WTC11 (cell line): ENCODE measurements around the gene B3GALT5. TPM values are rescaled to one million over a fixed set of nuclear protein-coding genes. Genes with fewer than 3 reads are reported as not detected.

Experiments used
- ATAC-seq: fragments of 200-7000 bp; cut with Tn5 transposase; 2 replicates; pipeline ENCODE4 v1.10.0; 2021; ENCODE audit warnings: mild to moderate bottlenecking, moderate library complexity
- CTCF ChIA-PET: fragments of 300-600 bp; sonication (Branson Sonifier 250); formaldehyde crosslinking; loops from one replicate; lab custom pipeline; 2021; ENCODE audit warnings: antibody characterized with exemption; lab: Charles Lee
- POLR2A ChIA-PET: fragments of 350-600 bp; sonication (Branson Sonifier 250); formaldehyde crosslinking; loops from one replicate; lab custom pipeline; 2021; ENCODE audit warnings: antibody characterized with exemption; lab: Charles Lee
- DNase-seq: peaks from one replicate; pipeline ENCODE4 v3.0.0; 2021; ENCODE audit warnings: low spot score
- H3K27ac Mint-ChIP-seq: 2 replicates; pipeline ENCODE4 v1.8.0; 2021; ENCODE audit warnings: mixed read lengths
- H3K27me3 Mint-ChIP-seq: 2 replicates; pipeline ENCODE4 v1.8.0; 2021; ENCODE audit warnings: low read depth, mild to moderate bottlenecking, moderate library complexity, mixed read lengths
- H3K36me3 Mint-ChIP-seq: 2 replicates; pipeline ENCODE4 v1.8.0; 2021; ENCODE audit warnings: mixed read lengths
- H3K4me1 Mint-ChIP-seq: 2 replicates; pipeline ENCODE4 v1.8.0; 2022; ENCODE audit warnings: mixed read lengths
- H3K4me3 Mint-ChIP-seq: 2 replicates; pipeline ENCODE4 v1.8.0; 2021; ENCODE audit warnings: mild to moderate bottlenecking, moderate library complexity, mixed read lengths
- H3K9me3 Mint-ChIP-seq: 2 replicates; pipeline ENCODE4 v1.8.0; 2021; ENCODE audit warnings: mixed read lengths
- AFF4 ChIP-seq: sonication (generic); formaldehyde crosslinking; IDR thresholded peaks from 2 replicates; pipeline ENCODE4 v1.8.1; 2023; ENCODE audit warnings: mild to moderate bottlenecking, missing genetic modification reagents, borderline replicate concordance
- AR ChIP-seq: fragments of 250-450 bp; sonication (Bioruptor Pico); IDR thresholded peaks from 2 replicates; pipeline ENCODE4 v1.9.0; 2021; ENCODE audit warnings: mild to moderate bottlenecking
- ATF2 ChIP-seq: sonication (generic); formaldehyde crosslinking; IDR thresholded peaks from 2 replicates; pipeline ENCODE4 v1.8.1; 2022; ENCODE audit warnings: low read depth, missing genetic modification reagents, borderline replicate concordance
- ATF6 ChIP-seq: sonication (generic); formaldehyde crosslinking; IDR thresholded peaks from 2 replicates; pipeline ENCODE4 v1.8.1; 2023; ENCODE audit warnings: mild to moderate bottlenecking, missing genetic modification reagents
- CDX4 ChIP-seq: fragments of 250-450 bp; sonication (Bioruptor Pico); IDR thresholded peaks from 2 replicates; pipeline ENCODE4 v1.9.0; 2021; ENCODE audit warnings: moderate library complexity, mild to moderate bottlenecking, inconsistent platforms, borderline replicate concordance
- E2F1 ChIP-seq: sonication (generic); formaldehyde crosslinking; IDR thresholded peaks from 2 replicates; pipeline ENCODE4 v1.8.0; 2022; ENCODE audit warnings: mild to moderate bottlenecking, missing genetic modification reagents
- ELF4 ChIP-seq: sonication (generic); formaldehyde crosslinking; IDR thresholded peaks from 2 replicates; pipeline ENCODE4 v1.8.1; 2022; ENCODE audit warnings: low read depth, mild to moderate bottlenecking, moderate library complexity, missing genetic modification reagents
- ETV6 ChIP-seq: sonication (generic); formaldehyde crosslinking; IDR thresholded peaks from 2 replicates; pipeline ENCODE4 v1.8.1; 2022; ENCODE audit warnings: mild to moderate bottlenecking, missing genetic modification reagents
- GRHL2 ChIP-seq: fragments of 250-450 bp; sonication (Bioruptor Pico); IDR thresholded peaks from 2 replicates; pipeline ENCODE4 v1.8.0; 2022; ENCODE audit warnings: mild to moderate bottlenecking, moderate library complexity; ENCODE audit not compliant: insufficient replicate concordance, severe bottlenecking
- MYBL2 ChIP-seq: sonication (generic); formaldehyde crosslinking; IDR thresholded peaks from 2 replicates; pipeline ENCODE4 v1.8.1; 2023; ENCODE audit warnings: mild to moderate bottlenecking, moderate library complexity, missing genetic modification reagents
- NFYB ChIP-seq: sonication (generic); formaldehyde crosslinking; conservative IDR thresholded peaks from 2 replicates; pipeline ENCODE4 v1.8.0; 2022; ENCODE audit warnings: low read depth, missing genetic modification reagents
- NR3C1 ChIP-seq: sonication (generic); formaldehyde crosslinking; conservative IDR thresholded peaks from 2 replicates; pipeline ENCODE4 v1.8.1; 2023; ENCODE audit warnings: low read depth, mild to moderate bottlenecking, missing genetic modification reagents
- RORB ChIP-seq: fragments of 250-450 bp; sonication (Bioruptor Pico); IDR thresholded peaks from 2 replicates; pipeline ENCODE4 v1.9.0; 2021; ENCODE audit warnings: mild to moderate bottlenecking
- TEAD4 ChIP-seq: sonication (generic); formaldehyde crosslinking; IDR thresholded peaks from 2 replicates; pipeline ENCODE4 v1.8.0; 2022; ENCODE audit warnings: mild to moderate bottlenecking, missing genetic modification reagents
- ZNF138 ChIP-seq: sonication (generic); formaldehyde crosslinking; conservative IDR thresholded peaks from 2 replicates; pipeline ENCODE4 v1.8.1; 2022; ENCODE audit warnings: mild to moderate bottlenecking, moderate library complexity, missing genetic modification reagents
- ZNF219 ChIP-seq: sonication (generic); formaldehyde crosslinking; IDR thresholded peaks from 2 replicates; pipeline ENCODE4 v1.8.0; 2023; ENCODE audit warnings: missing genetic modification reagents, mild to moderate bottlenecking, borderline replicate concordance
- ZNF263 ChIP-seq: sonication (generic); formaldehyde crosslinking; IDR thresholded peaks from 2 replicates; pipeline ENCODE4 v1.8.1; 2022; ENCODE audit warnings: low read depth, mild to moderate bottlenecking, moderate library complexity, missing genetic modification reagents
- ZSCAN18 ChIP-seq: fragments of 250-450 bp; sonication (Bioruptor Pico); IDR thresholded peaks from 2 replicates; pipeline ENCODE4 v2.1.2; 2022; ENCODE audit warnings: mild to moderate bottlenecking, moderate library complexity
- total RNA-seq: library from RNA; stranded (reverse); gene quantifications from 3 replicates; pipeline ENCODE4 v1.2.3, GENCODE V29; 2021

B3GALT5 gene
- total RNA-seq, 1 experiment from 2014 or later, result 25.8 TPM

GRCh38 chr21:39612233-39613040, at the start of gene B3GALT5 (continued):
- TF ChIP-seq AFF4 (CRISPR knock-in tag) (no peak), ELF4 (no peak)

- no peak for ATAC-seq
- peaks cover 3% of the 10 kb centered on the region for H3K27me3 Mint-ChIP-seq
- ChIA-PET POLR2A (no interaction called here), CTCF (no interaction called here)
- no peak for DNase-seq
- H3K4me3 Mint-ChIP-seq, result no peak overlapping the region
- peaks cover 2% of the 10 kb centered on the region; the same call in 1 of the 2 replicates for H3K36me3 Mint-ChIP-seq
- peaks cover 23% of the 10 kb centered on the region for H3K4me1 Mint-ChIP-seq
- H3K27ac Mint-ChIP-seq, result no peak overlapping the region
- H3K9me3 Mint-ChIP-seq, result 0 out of 2 replicates have a peak, but pooled peaks cover 5% of the 10 kb centered on the region
- no peak for TF ChIP-seq CDX4 (CRISPR knock-in tag)
- no peak for TF ChIP-seq GRHL2 (CRISPR knock-in tag)
- TF ChIP-seq ETV6, result no peak
- TF ChIP-seq ATF6, result no peak
- no peak for TF ChIP-seq ZSCAN18 (CRISPR knock-in tag)
- TF ChIP-seq TEAD4 (CRISPR knock-in tag), result no peak
- no peak for TF ChIP-seq NR3C1
- no peak for TF ChIP-seq ZNF263 (CRISPR knock-in tag)
- no peak for TF ChIP-seq MYBL2 (CRISPR knock-in tag)
- no peak for TF ChIP-seq ZNF138 (CRISPR knock-in tag)
- no peak for TF ChIP-seq AR (CRISPR knock-in tag)
- TF ChIP-seq ZNF219 (CRISPR knock-in tag), result no peak
- no peak for TF ChIP-seq ATF2
- TF ChIP-seq RORB (CRISPR knock-in tag), result no peak
- no peak for TF ChIP-seq NFYB (CRISPR knock-in tag)
- no peak for TF ChIP-seq E2F1 (CRISPR knock-in tag)
Measured at GRCh38 chr21:39564200-39564599, 48.5 kb upstream of the B3GALT5 start.
